HEK293 (cell line): Measurements from ENCODE around the gene SUCO.

Source experiments
- GLIS2 ChIP-seq: fragments of 450-650 bp; formaldehyde crosslinking; IDR thresholded peaks from 2 replicates; pipeline ENCODE4 v1.5.1; 2016; ENCODE audit warnings: missing biosample characterization, missing genetic modification characterization
- HOXA7 ChIP-seq: sonication (generic); formaldehyde crosslinking; IDR thresholded peaks from 2 replicates; pipeline ENCODE4 v1.8.1; 2022; ENCODE audit warnings: missing genetic modification reagents, borderline replicate concordance
- HOXC10 ChIP-seq: sonication (generic); formaldehyde crosslinking; IDR thresholded peaks from 2 replicates; pipeline ENCODE4 v1.8.1; 2023; ENCODE audit warnings: mild to moderate bottlenecking, missing genetic modification reagents
- KLF16 ChIP-seq: fragments of 450-650 bp; formaldehyde crosslinking; IDR thresholded peaks from 2 replicates; pipeline ENCODE4 v1.5.1; 2017; ENCODE audit warnings: missing biosample characterization, missing genetic modification characterization
- PATZ1 ChIP-seq: fragments of 450-650 bp; formaldehyde crosslinking; IDR thresholded peaks from 2 replicates; pipeline ENCODE4 v1.5.1; 2016; ENCODE audit warnings: missing biosample characterization, missing genetic modification characterization
- PRDM10 ChIP-seq: fragments of 450-650 bp; formaldehyde crosslinking; IDR thresholded peaks from 2 replicates; pipeline ENCODE4 v1.5.1; 2016; ENCODE audit warnings: missing biosample characterization, missing genetic modification characterization
- SETDB1 ChIP-seq: IDR thresholded peaks from one replicate; pipeline ENCODE4 v1.6.1; 2017; ENCODE audit warnings: mild to moderate bottlenecking, low read length, moderate library complexity, mixed read lengths; ENCODE audit not compliant: insufficient read length
- ZBTB1 ChIP-seq: fragments of 450-650 bp; formaldehyde crosslinking; IDR thresholded peaks from 2 replicates; pipeline ENCODE4 v1.5.1; 2016; ENCODE audit warnings: missing biosample characterization, missing genetic modification characterization
- ZBTB44 ChIP-seq: fragments of 450-650 bp; IDR thresholded peaks from 2 replicates; pipeline ENCODE4 v1.5.1; 2018; ENCODE audit warnings: missing biosample characterization, mild to moderate bottlenecking, missing genetic modification characterization
- ZNF155 ChIP-seq: fragments of 450-650 bp; formaldehyde crosslinking; IDR thresholded peaks from 2 replicates; pipeline ENCODE4 v1.5.1; 2016; ENCODE audit warnings: missing biosample characterization, missing genetic modification characterization
- ZNF214 ChIP-seq: fragments of 450-650 bp; formaldehyde crosslinking; IDR thresholded peaks from 2 replicates; pipeline ENCODE4 v1.5.1; 2017; ENCODE audit warnings: missing biosample characterization, mild to moderate bottlenecking, missing genetic modification characterization, borderline replicate concordance
- ZNF248 ChIP-seq: fragments of 450-650 bp; formaldehyde crosslinking; IDR thresholded peaks from 2 replicates; pipeline ENCODE4 v1.5.1; 2017; ENCODE audit warnings: missing biosample characterization, missing genetic modification characterization
- ZNF302 ChIP-seq: fragments of 450-650 bp; formaldehyde crosslinking; IDR thresholded peaks from 2 replicates; pipeline ENCODE4 v1.5.1; 2016; ENCODE audit warnings: missing biosample characterization, missing genetic modification characterization, low read depth
- ZNF335 ChIP-seq: fragments of 450-650 bp; formaldehyde crosslinking; conservative IDR thresholded peaks from 2 replicates; pipeline ENCODE4 v1.5.1; 2016; ENCODE audit warnings: missing biosample characterization, missing genetic modification characterization
- ZNF560 ChIP-seq: fragments of 450-650 bp; formaldehyde crosslinking; IDR thresholded peaks from 2 replicates; pipeline ENCODE4 v1.5.1; 2017; ENCODE audit warnings: missing biosample characterization, missing genetic modification characterization, borderline replicate concordance
- ZNF571 ChIP-seq: fragments of 450-650 bp; formaldehyde crosslinking; IDR thresholded peaks from 2 replicates; pipeline ENCODE4 v1.5.0; 2017; ENCODE audit warnings: missing biosample characterization, missing genetic modification characterization
- ZNF623 ChIP-seq: fragments of 450-650 bp; formaldehyde crosslinking; IDR thresholded peaks from 2 replicates; pipeline ENCODE4 v1.5.1; 2016; ENCODE audit warnings: missing biosample characterization, missing genetic modification characterization
- ZNF624 ChIP-seq: fragments of 450-650 bp; formaldehyde crosslinking; IDR thresholded peaks from 2 replicates; pipeline ENCODE4 v1.5.1; 2017; ENCODE audit warnings: missing biosample characterization, missing genetic modification characterization
- ZNF629 ChIP-seq: fragments of 450-650 bp; formaldehyde crosslinking; IDR thresholded peaks from 2 replicates; pipeline ENCODE4 v1.5.1; 2017; ENCODE audit warnings: missing biosample characterization, missing genetic modification characterization
- ZNF645 ChIP-seq: fragments of 450-650 bp; formaldehyde crosslinking; IDR thresholded peaks from 2 replicates; pipeline ENCODE4; 2016; ENCODE audit warnings: missing biosample characterization, missing genetic modification characterization
- ZNF677 ChIP-seq: fragments of 450-650 bp; IDR thresholded peaks from 2 replicates; pipeline ENCODE4 v1.5.0; 2018; ENCODE audit warnings: missing biosample characterization, mild to moderate bottlenecking, missing genetic modification characterization, moderate library complexity
- ZNF785 ChIP-seq: fragments of 450-650 bp; formaldehyde crosslinking; IDR thresholded peaks from 2 replicates; pipeline ENCODE4 v1.5.1; 2016; ENCODE audit warnings: missing biosample characterization, missing genetic modification characterization
- ZNF843 ChIP-seq: fragments of 450-650 bp; formaldehyde crosslinking; IDR thresholded peaks from 2 replicates; pipeline ENCODE4 v1.5.1; 2016; ENCODE audit warnings: missing biosample characterization, missing genetic modification characterization
- ZSCAN18 ChIP-seq: fragments of 450-650 bp; formaldehyde crosslinking; IDR thresholded peaks from 2 replicates; pipeline ENCODE4 v1.5.1; 2016; ENCODE audit warnings: missing biosample characterization, missing genetic modification characterization
- ZSCAN23 ChIP-seq: fragments of 450-650 bp; formaldehyde crosslinking; IDR thresholded peaks from 2 replicates; pipeline ENCODE4 v1.5.1; 2016; ENCODE audit warnings: missing biosample characterization, missing genetic modification characterization
- TF ChIP-seq, protein P1 (sequence below): fragments of 450-650 bp; formaldehyde crosslinking; IDR thresholded peaks from 2 replicates; pipeline ENCODE4 v1.5.1; 2016; ENCODE audit warnings: missing biosample characterization, missing genetic modification characterization
- TF ChIP-seq, protein P2 (sequence below): fragments of 450-650 bp; formaldehyde crosslinking; IDR thresholded peaks from 2 replicates; pipeline ENCODE4 v1.5.1; 2016; ENCODE audit warnings: missing biosample characterization, missing genetic modification characterization

SUCO gene

DNA sequence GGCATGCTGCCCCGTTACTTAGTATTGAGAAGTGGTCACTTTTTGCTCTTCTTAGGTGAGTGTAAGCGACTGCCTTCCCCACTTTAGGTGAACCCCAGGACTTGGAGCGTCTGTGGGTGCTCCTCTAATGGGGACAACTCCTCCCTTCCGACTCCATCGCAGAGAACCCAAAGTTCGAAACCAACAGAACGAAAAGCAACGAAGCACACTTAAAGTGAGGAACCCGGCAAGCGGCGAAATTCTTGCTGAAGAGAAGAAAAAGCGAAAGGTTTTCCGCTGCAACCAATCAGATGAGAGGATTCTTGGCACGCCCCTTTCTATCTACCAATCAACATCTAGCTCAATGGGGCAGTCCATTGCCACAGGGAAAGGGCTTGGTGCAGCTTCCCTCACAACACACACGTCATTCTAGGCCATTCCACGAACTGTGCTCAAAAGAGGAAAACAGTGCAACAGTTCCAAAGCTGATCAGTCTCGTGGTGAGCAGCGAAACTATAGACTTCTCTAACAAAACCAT, 709 bp upstream of the SUCO start (continued):
- TF ChIP-seq ZNF843 (tag by site-specific recombination) (no peak), ZBTB44 (tag by site-specific recombination) (no peak), ZNF571 (tag by site-specific recombination) (no peak), ZNF677 (tag by site-specific recombination) (no peak), ZNF645 (no peak), ZNF155 (tag by site-specific recombination) (no peak), GLIS2 (tag by site-specific recombination) (no peak), HOXA7 (no peak), ZNF302 (no peak), ZSCAN23 (tag by site-specific recombination) (no peak), ZNF629 (tag by site-specific recombination) (peak; percentile 84; the same call in 1 of the 2 replicates), ZNF624 (tag by site-specific recombination) (no peak), HOXC10 (CRISPR knock-in tag) (no peak), ZNF785 (no peak), ZNF623 (tag by site-specific recombination) (no peak), ZNF214 (no peak), ZSCAN18 (no peak), ZBTB1 (tag by site-specific recombination) (no peak), ZNF335 (tag by site-specific recombination) (peak; percentile 89), ZNF560 (tag by site-specific recombination) (no peak), PATZ1 (tag by site-specific recombination) (no peak), ZNF248 (tag by site-specific recombination) (no peak), PRDM10 (tag by site-specific recombination) (peak; percentile 99), KLF16 (tag by site-specific recombination) (no peak), SETDB1 (no peak)
- TF ChIP-seq, protein P1, sequence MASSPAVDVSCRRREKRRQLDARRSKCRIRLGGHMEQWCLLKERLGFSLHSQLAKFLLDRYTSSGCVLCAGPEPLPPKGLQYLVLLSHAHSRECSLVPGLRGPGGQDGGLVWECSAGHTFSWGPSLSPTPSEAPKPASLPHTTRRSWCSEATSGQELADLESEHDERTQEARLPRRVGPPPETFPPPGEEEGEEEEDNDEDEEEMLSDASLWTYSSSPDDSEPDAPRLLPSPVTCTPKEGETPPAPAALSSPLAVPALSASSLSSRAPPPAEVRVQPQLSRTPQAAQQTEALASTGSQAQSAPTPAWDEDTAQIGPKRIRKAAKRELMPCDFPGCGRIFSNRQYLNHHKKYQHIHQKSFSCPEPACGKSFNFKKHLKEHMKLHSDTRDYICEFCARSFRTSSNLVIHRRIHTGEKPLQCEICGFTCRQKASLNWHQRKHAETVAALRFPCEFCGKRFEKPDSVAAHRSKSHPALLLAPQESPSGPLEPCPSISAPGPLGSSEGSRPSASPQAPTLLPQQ (tag by site-specific recombination), result no peak; the same call in 1 of the 2 replicates
- TF ChIP-seq, protein P2, sequence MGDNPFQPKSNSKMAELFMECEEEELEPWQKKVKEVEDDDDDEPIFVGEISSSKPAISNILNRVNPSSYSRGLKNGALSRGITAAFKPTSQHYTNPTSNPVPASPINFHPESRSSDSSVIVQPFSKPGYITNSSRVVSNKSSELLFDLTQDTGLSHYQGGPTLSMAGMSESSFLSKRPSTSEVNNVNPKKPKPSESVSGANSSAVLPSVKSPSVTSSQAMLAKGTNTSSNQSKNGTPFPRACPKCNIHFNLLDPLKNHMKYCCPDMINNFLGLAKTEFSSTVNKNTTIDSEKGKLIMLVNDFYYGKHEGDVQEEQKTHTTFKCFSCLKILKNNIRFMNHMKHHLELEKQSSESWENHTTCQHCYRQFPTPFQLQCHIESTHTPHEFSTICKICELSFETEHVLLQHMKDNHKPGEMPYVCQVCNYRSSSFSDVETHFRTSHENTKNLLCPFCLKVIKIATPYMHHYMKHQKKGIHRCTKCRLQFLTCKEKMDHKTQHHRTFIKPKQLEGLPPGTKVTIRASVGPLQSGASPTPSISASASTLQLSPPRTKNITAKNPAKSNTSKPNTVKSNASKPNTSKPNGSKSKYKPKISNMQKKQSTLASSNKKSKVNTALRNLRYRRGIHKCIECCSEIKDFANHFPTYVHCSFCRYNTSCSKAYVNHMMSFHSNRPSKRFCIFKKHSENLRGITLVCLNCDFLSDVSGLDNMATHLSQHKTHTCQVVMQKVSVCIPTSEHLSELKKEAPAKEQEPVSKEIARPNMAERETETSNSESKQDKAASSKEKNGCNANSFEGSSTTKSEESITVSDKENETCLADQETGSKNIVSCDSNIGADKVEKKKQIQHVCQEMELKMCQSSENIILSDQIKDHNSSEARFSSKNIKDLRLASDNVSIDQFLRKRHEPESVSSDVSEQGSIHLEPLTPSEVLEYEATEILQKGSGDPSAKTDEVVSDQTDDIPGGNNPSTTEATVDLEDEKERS (tag by site-specific recombination), result no peak
